Retinal pigment epithelial cell (primary cell): ENCODE results near the gene HOMER3.

Source experiments
- DNase-seq: peaks from one replicate; pipeline ENCODE4 v3.0.0-alpha.2; 2010; ENCODE audit warnings: low read depth
- H3K4me3 ChIP-seq: 2 replicates; pipeline ENCODE4 v1.5.1; 2011; ENCODE audit warnings: mild to moderate bottlenecking, low read length, control low read depth, moderate library complexity
- TF ChIP-seq, protein P1 (sequence below): conservative IDR thresholded peaks from 2 replicates; pipeline ENCODE4 v1.5.1; 2011; ENCODE audit warnings: low read depth, low read length, control low read depth, inconsistent platforms

The HOMER3 gene

DNA sequence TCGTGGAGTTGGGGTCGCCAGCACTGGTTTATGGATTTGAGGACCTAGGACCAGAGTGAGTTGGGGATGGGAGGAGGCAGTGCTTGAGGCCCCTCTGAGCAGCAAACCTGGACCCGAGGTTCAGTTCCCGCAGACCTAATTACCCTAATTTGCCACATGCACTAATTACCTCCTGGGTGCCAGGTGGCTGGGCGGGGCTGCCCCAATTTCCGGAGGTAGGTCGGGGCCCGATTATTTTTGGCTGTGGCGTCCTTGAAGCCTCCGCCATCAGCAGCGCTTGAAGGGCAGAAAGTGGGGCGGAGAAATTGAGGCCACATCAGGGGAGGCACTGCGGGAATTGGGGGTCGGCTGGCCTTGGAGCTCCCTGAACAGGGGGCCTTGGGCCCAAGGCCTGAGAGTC, 5.9 kb upstream of the HOMER3 start:
- no peak overlapping the region for H3K4me3 ChIP-seq
- TF ChIP-seq, protein P1, sequence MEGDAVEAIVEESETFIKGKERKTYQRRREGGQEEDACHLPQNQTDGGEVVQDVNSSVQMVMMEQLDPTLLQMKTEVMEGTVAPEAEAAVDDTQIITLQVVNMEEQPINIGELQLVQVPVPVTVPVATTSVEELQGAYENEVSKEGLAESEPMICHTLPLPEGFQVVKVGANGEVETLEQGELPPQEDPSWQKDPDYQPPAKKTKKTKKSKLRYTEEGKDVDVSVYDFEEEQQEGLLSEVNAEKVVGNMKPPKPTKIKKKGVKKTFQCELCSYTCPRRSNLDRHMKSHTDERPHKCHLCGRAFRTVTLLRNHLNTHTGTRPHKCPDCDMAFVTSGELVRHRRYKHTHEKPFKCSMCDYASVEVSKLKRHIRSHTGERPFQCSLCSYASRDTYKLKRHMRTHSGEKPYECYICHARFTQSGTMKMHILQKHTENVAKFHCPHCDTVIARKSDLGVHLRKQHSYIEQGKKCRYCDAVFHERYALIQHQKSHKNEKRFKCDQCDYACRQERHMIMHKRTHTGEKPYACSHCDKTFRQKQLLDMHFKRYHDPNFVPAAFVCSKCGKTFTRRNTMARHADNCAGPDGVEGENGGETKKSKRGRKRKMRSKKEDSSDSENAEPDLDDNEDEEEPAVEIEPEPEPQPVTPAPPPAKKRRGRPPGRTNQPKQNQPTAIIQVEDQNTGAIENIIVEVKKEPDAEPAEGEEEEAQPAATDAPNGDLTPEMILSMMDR: no peak
- DNase-seq: no peak

DNA sequence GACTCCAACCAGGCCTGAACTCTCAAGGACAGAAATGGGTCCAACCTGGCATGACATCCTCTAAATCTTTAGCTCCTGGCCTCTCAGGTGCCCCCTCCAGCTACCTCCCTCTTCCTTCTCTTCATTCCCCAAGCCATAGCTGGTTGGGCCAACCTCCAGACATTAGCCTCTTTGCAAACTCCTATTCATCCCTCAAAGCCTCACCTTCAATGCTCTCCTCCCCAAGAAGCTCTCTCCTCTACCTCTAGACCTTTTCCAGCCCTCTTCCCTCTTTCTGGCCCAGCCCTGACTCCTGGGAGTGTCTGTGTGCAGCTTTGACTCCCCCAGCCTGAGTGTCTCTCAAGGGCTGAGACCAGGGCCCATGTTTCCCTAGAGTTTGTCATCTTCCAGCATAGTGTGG, 5.3 kb upstream of the HOMER3 start:
- DNase-seq: no peak
- TF ChIP-seq, protein P1: no peak
- no peak overlapping the region for H3K4me3 ChIP-seq

DNA sequence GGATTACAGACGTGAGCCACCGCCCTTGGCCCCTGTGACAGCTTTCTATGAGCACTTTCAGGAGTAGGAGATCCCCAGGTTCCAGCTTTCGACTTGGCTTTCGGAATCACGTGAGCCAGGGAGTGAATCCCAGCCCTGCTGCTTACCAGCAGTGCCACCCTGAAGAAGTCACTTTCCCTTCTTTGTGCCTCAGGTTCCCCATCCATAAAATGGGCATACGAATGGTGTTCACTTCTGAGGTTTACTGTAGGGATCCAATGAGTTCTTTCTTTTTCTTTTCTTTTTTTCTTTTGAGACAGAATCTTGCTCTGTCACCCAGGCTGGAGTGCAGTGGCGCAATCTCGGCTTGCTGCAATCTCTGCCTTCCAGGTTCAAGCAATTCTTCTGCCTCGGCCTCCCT, 4.3 kb upstream of the HOMER3 start:
- no peak for DNase-seq
- no peak overlapping the region for H3K4me3 ChIP-seq
- TF ChIP-seq, protein P1: no peak

DNA sequence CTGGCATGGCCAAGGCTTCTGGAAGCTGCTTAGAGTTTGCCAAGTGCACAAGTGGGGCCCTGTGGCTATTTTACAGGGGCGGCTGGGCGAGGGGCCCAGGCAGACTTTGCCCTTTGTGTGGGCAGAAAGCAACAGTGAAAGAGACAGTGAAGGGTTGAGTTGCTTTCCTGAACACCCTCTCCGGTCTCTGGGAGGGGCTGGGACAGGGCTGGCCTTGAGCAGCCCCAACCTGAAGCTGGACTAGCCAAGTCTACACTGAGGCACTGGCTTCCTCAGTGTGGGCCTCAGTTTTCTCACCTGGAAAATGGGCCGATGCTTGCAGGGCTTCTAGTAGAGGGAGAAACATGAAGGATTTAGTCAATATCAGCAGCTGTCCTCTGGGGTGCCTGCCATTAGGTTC, 2.4 kb upstream of the HOMER3 start:
- DNase-seq: no peak
- TF ChIP-seq, protein P1: no peak
- no peak overlapping the region for H3K4me3 ChIP-seq

DNA sequence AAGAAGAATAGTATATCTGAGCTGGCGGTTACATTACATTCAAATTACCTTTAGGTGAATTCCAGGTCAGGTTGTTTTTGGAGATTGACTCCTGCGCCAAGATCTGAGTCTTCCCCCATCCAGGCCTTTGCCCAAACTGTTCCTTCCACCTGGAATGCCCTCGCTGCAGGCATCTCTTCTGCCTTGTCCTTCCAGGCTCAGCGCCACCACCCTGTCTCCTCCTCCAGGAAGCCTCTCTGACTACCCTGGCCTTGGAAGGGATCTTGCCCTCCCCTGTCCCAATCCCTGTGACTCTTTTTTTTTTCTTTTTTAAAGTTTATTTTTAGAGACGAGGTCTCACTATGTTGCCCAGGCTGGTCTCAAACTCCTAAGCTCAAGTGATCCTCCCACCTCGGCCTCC, 1.7 kb upstream of the HOMER3 start:
- DNase-seq: no peak
- no peak overlapping the region for H3K4me3 ChIP-seq
- TF ChIP-seq, protein P1: no peak

DNA sequence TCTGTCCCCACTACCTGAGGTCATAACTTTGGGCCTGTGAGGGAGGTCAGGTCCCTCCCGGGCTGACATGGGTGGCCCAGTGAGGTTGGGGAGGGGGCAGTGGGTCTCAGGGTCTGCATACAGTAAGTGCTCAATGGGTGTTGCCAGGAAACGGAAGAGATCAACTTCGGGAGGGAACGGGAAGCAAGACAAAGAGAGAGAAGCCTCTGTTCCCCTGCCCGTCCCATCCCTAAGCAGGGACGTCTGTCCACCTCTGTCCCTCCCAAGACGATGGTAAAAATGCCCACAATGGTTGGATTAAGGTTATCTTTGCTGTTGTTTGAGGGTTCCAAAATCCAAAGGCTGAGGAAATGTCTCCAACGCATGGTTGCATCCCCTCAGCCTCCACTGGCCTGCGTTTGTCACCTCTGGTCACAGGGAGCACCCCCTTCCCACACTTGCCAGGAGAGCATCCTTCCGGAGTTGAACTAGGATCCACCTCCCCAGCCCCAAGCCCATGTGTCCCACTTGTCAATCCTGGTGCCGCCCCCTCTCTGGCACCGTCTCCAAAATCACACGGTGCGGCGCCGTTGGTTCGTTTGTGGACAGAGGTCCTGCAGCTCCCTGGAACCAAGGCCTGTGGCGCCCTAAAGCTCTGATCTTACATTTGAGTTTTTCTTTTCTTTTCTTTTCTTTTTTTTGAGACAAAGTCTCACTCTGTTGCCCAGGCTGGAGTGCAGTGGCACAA, 774 bp upstream of the HOMER3 start:
- peak overlapping the region; percentile 35 for H3K4me3 ChIP-seq
- TF ChIP-seq, protein P1: no peak

More for the DNA sequence above, 774 bp upstream of the HOMER3 start:
- no peak for DNase-seq
